GM19467 (cell line): Measurements from ENCODE around the gene ABHD16A.

Experiments used
- ATAC-seq: cut with Tn5 transposase; IDR thresholded peaks from one replicate; pipeline ENCODE4 v1.9.1; 2021; ENCODE audit warnings: mild to moderate bottlenecking, moderate library complexity; ENCODE audit not compliant: unreplicated experiment

The ABHD16A gene

GRCh38 chr6:31732029-31732428 is 28.9 kb upstream of the ABHD16A start:
- ATAC-seq = no peak

GRCh38 chr6:31730631-31731086 is 27.5 kb upstream of the ABHD16A start:
- no peak for ATAC-seq

- ATAC-seq = no peak
These were observed 27.0 kb upstream of the ABHD16A start for GRCh38 chr6:31729979-31730630.

GRCh38 chr6:31729515-31729978 is 26.4 kb upstream of the ABHD16A start:
- ATAC-seq = peak; percentile 43

GRCh38 chr6:31728767-31729514 is 25.8 kb upstream of the ABHD16A start, which contains the start of gene DDAH2:
Gene DDAH2, minus strand, starts transcription at chr6:31729299. Its CDS starts 138 bp downstream, at chr6:31729161.
- ATAC-seq = no peak

- no peak for ATAC-seq
These were observed 24.9 kb upstream of the ABHD16A start for GRCh38 chr6:31727717-31728671.

- peak; percentile 44 for ATAC-seq
These were observed 24.1 kb upstream of the ABHD16A start for GRCh38 chr6:31727034-31727716.

- ATAC-seq = no peak
These were observed 22.6 kb upstream of the ABHD16A start for GRCh38 chr6:31725502-31726350.

- no peak for ATAC-seq
These were observed 21.0 kb upstream of the ABHD16A start for GRCh38 chr6:31723980-31724691.

GRCh38 chr6:31723245-31723979 is 20.3 kb upstream of the ABHD16A start, which contains the start of gene MPIG6B:
Gene MPIG6B, plus strand, starts transcription at chr6:31723373. Its CDS starts 11 bp downstream, at chr6:31723384.
- ATAC-seq = no peak

- ATAC-seq = no peak
These were observed 19.0 kb upstream of the ABHD16A start for GRCh38 chr6:31722173-31722572.

- ATAC-seq = no peak
These were observed 18.4 kb upstream of the ABHD16A start, which contains the start of gene LY6G6C for GRCh38 chr6:31721351-31722020. Gene LY6G6C, minus strand, starts transcription at chr6:31721746. Its CDS starts 67 bp downstream, at chr6:31721679.

GRCh38 chr6:31720196-31720770 is 17.2 kb upstream of the ABHD16A start:
- no peak for ATAC-seq

GRCh38 chr6:31719001-31719400 is 15.9 kb upstream of the ABHD16A start:
- no peak for ATAC-seq

GRCh38 chr6:31718265-31718664 is 15.1 kb upstream of the ABHD16A start:
- ATAC-seq = no peak

- ATAC-seq = no peak
These were observed 14.5 kb upstream of the ABHD16A start for GRCh38 chr6:31717499-31718222.
